CD4-positive, alpha-beta memory T cell (primary cell): ENCODE results near the gene SLC16A3. TPM values are rescaled to one million over a fixed set of nuclear protein-coding genes. Genes with fewer than 3 reads are reported as not detected.

Experiments
- CTCF ChIA-PET: fragments of 350-600 bp; sonication (Branson Sonifier 250); formaldehyde crosslinking; loops from one replicate; lab custom pipeline; 2021; ENCODE audit warnings: inconsistent platforms; ENCODE audit not compliant: partially characterized antibody; lab: Charles Lee
- POLR2A ChIA-PET: fragments of 350-600 bp; sonication (Branson Sonifier 250); formaldehyde crosslinking; loops from one replicate; lab custom pipeline; 2021; ENCODE audit not compliant: partially characterized antibody; lab: Charles Lee
- DNase-seq, 5 donors: peaks; one replicate each; pipeline versions ENCODE4 v3.0.0 to v3.0.0-alpha.2; 2020 to 2022; ENCODE audit warnings: mixed read lengths in 1 of 5
- H3K27ac ChIP-seq: one replicate; pipeline ENCODE4 v1.7.0; 2013; ENCODE audit warnings: low read depth, low read length
- H3K27me3 ChIP-seq: 2 replicates; pipeline ENCODE4 v1.7.0; 2013; ENCODE audit warnings: mild to moderate bottlenecking, low read length, moderate library complexity; ENCODE audit not compliant: insufficient read depth
- H3K36me3 ChIP-seq: 2 replicates; pipeline ENCODE4 v1.7.0; 2013; ENCODE audit warnings: mild to moderate bottlenecking, low read length, moderate library complexity; ENCODE audit not compliant: insufficient read depth
- H3K4me1 ChIP-seq: 2 replicates; pipeline ENCODE4 v1.7.0; 2013; ENCODE audit warnings: mild to moderate bottlenecking, low read length, moderate library complexity; ENCODE audit not compliant: insufficient read depth
- H3K4me3 ChIP-seq, 2 donors: one replicate each; pipeline ENCODE4 v1.7.0; 2013; ENCODE audit warnings: low read length in 2 of 2, mild to moderate bottlenecking in 1 of 2
- H3K9me3 ChIP-seq, 2 donors: one replicate each; pipeline ENCODE4 v1.7.0; 2013; ENCODE audit warnings: low read length in 2 of 2, control low read depth in 1 of 2; ENCODE audit not compliant: control insufficient read depth in 1 of 2
- H3K27ac Mint-ChIP-seq, 7 donors: one replicate each; pipeline ENCODE4 v1.8.0; 2020 to 2021; ENCODE audit warnings: mixed read lengths in 7 of 7, mild to moderate bottlenecking in 6 of 7, inconsistent platforms in 3 of 7, moderate library complexity in 3 of 7
- H3K27me3 Mint-ChIP-seq, 2 donors: one replicate each; pipeline ENCODE4 v1.8.0; 2020 to 2021; ENCODE audit warnings: mixed read lengths in 2 of 2
- H3K36me3 Mint-ChIP-seq, 2 donors: one replicate each; pipeline ENCODE4 v1.8.0; 2020 to 2021; ENCODE audit warnings: mixed read lengths in 2 of 2, inconsistent platforms in 1 of 2, mild to moderate bottlenecking in 1 of 2
- H3K4me1 Mint-ChIP-seq, 4 donors: one replicate each; pipeline ENCODE4 v1.8.0; 2020 to 2021; ENCODE audit warnings: mixed read lengths in 4 of 4, mild to moderate bottlenecking in 1 of 4
- H3K4me3 Mint-ChIP-seq, 8 donors: one replicate each; pipeline ENCODE4 v1.8.0; 2020 to 2021; ENCODE audit warnings: mixed read lengths in 8 of 8, mild to moderate bottlenecking in 7 of 8, moderate library complexity in 6 of 8, inconsistent platforms in 3 of 8
- H3K9me3 Mint-ChIP-seq, 8 donors: one replicate each; pipeline ENCODE4 v1.8.0; 2020 to 2021; ENCODE audit warnings: mixed read lengths in 8 of 8, mild to moderate bottlenecking in 5 of 8, inconsistent platforms in 3 of 8, moderate library complexity in 1 of 8
- intact Hi-C: fragments of 100-400 bp; cut with micrococcal nuclease; formaldehyde crosslinking; loops from one replicate; pipeline ENCODE4 v1.15.1; 2023
- polyA plus RNA-seq, 2 donors: library from polyadenylated mRNA; unstranded; fragments of 300-500 nt; fragmentation: Illumina TruSeq; gene quantifications; one replicate each; pipeline ENCODE4 v1.2.3, GENCODE V29; 2021
- total RNA-seq, 2 experiments: library from RNA; stranded (reverse); gene quantifications; one replicate each; pipeline ENCODE4 v1.2.3, GENCODE V29; 2021

Gene SLC16A3
- total and polyA plus RNA-seq, 4 experiments from 2014 or later = 1.4 to 31.4 (median 17.9) TPM

GRCh38 chr17:82237083-82237745 is 8.4 kb downstream of the SLC16A3 start:
- Histone ChIP-seq H3K36me3 (peaks cover 2% of the 10 kb centered on the region), H3K27me3 (no peaks in the 10 kb centered on the region), H3K4me3 (no peak overlapping the region), H3K9me3 (no peaks in the 10 kb centered on the region), H3K4me1 (peaks cover 63% of the 10 kb centered on the region), H3K27ac (no peak overlapping the region)
- peak in 2 of 5 donors; percentile 33 to 35 for DNase-seq
- H3K27ac Mint-ChIP-seq = peak overlapping the region in 6 of 7 donors; percentile 37 to 70 (median 58)
- peaks cover 0 to 3% (median 0%) of the 10 kb centered on the region in 8 donors for H3K9me3 Mint-ChIP-seq
- ChIA-PET CTCF (interaction anchor here (0.8 to 4.2 kb wide), 10 partner anchors 16 to 207 kb away, joined by 3 to 57 read pairs (median 6); partner anchors contain the start of genes CD7 and SECTM1), POLR2A (interaction anchor here (1.0 to 6.5 kb wide), 10 partner anchors 7 to 84 kb away, joined by 3 to 56 read pairs (median 9); partner anchors contain the start of genes CD7 and SLC16A3)
- H3K4me3 Mint-ChIP-seq = no peak overlapping the region
- intact Hi-C loops = loop anchor here (5.0 to 10.0 kb wide), 2 partner anchors 175 to 202 kb away; partner anchors contain the start of genes DCXR and RAC3
- H3K27me3 Mint-ChIP-seq = no peaks in the 10 kb centered on the region
- H3K36me3 Mint-ChIP-seq = peaks cover 0 to 16% of the 10 kb centered on the region in 2 donors
- H3K4me1 Mint-ChIP-seq = peaks cover 14 to 62% (median 46%) of the 10 kb centered on the region in 4 donors

GRCh38 chr17:82237746-82238471 is 9.1 kb downstream of the SLC16A3 start:
- no peaks in the 10 kb centered on the region for H3K9me3 ChIP-seq
- H3K36me3 ChIP-seq = peaks cover 9% of the 10 kb centered on the region
- H3K27me3 Mint-ChIP-seq = no peaks in the 10 kb centered on the region
- H3K27ac ChIP-seq = peak overlapping the region; percentile 61
- H3K36me3 Mint-ChIP-seq = peaks cover 0 to 20% of the 10 kb centered on the region in 2 donors
- H3K27me3 ChIP-seq = no peaks in the 10 kb centered on the region
- H3K4me1 ChIP-seq = peaks cover 68% of the 10 kb centered on the region
- ChIA-PET CTCF (interaction anchor here (1.0 to 4.2 kb wide), 7 partner anchors 32 to 208 kb away, joined by 3 to 57 read pairs (median 5); partner anchors contain the start of gene SECTM1), POLR2A (interaction anchor here (0.9 to 6.5 kb wide), 10 partner anchors 8 to 95 kb away, joined by 3 to 56 read pairs (median 6); partner anchors contain the start of genes CD7, SECTM1 and SLC16A3)
- peak overlapping the region in 5 of 8 donors; percentile 84 to 92 (median 86) for H3K4me3 Mint-ChIP-seq
- H3K9me3 Mint-ChIP-seq = peaks cover 0 to 3% (median 0%) of the 10 kb centered on the region in 8 donors
- H3K4me1 Mint-ChIP-seq = peaks cover 16 to 66% (median 51%) of the 10 kb centered on the region in 4 donors
- H3K27ac Mint-ChIP-seq = peak overlapping the region; percentile 67 to 96 (median 90)
- intact Hi-C loops = loop anchor here (1.0 to 10.0 kb wide), 4 partner anchors 35 to 203 kb away; partner anchors contain the start of genes CSNK1D, DCXR and RAC3
- H3K4me3 ChIP-seq = peak overlapping the region; percentile 29 to 49
- DNase-seq = no peak

GRCh38 chr17:82238472-82239201 is 9.8 kb downstream of the SLC16A3 start:
- Histone ChIP-seq H3K4me3 (peak overlapping the region; percentile 29 to 49), H3K27me3 (no peaks in the 10 kb centered on the region), H3K9me3 (no peaks in the 10 kb centered on the region), H3K36me3 (peaks cover 16% of the 10 kb centered on the region), H3K4me1 (peaks cover 68% of the 10 kb centered on the region), H3K27ac (peak overlapping the region; percentile 61)
- ChIA-PET CTCF (interaction anchor here (1.0 to 4.2 kb wide), 7 partner anchors 32 to 208 kb away, joined by 3 to 57 read pairs (median 5); partner anchors contain the start of gene SECTM1), POLR2A (interaction anchor here (0.9 to 6.5 kb wide), 12 partner anchors 9 to 95 kb away, joined by 3 to 56 read pairs (median 4); partner anchors contain the start of genes CD7, SECTM1 and SLC16A3)
- intact Hi-C loops = loop anchor here (1.0 to 10.0 kb wide), 4 partner anchors 34 to 204 kb away; partner anchors contain the start of genes CSNK1D, DCXR and RAC3
- Mint-ChIP-seq H3K4me3 (peak overlapping the region; percentile 79 to 92 (median 85)), H3K36me3 (peaks cover 0 to 24% of the 10 kb centered on the region in 2 donors), H3K4me1 (peaks cover 16 to 61% (median 51%) of the 10 kb centered on the region in 4 donors), H3K9me3 (peaks cover 0 to 3% (median 0%) of the 10 kb centered on the region in 8 donors), H3K27ac (peak overlapping the region; percentile 90 to 96 (median 91)), H3K27me3 (no peaks in the 10 kb centered on the region)
- peak; percentile 66 to 88 (median 73) for DNase-seq

- H3K27me3 Mint-ChIP-seq = no peaks in the 10 kb centered on the region
- POLR2A ChIA-PET = interaction anchor here (0.6 to 6.5 kb wide), 9 partner anchors 10 to 63 kb away, joined by 3 to 56 read pairs (median 4); partner anchors contain the start of genes CSNK1D and SLC16A3
- peak overlapping the region in 6 of 8 donors; percentile 21 to 92 (median 58) for H3K4me3 Mint-ChIP-seq
- Histone ChIP-seq H3K36me3 (peaks cover 24% of the 10 kb centered on the region), H3K9me3 (no peaks in the 10 kb centered on the region), H3K4me3 (no peak overlapping the region), H3K4me1 (peaks cover 66% of the 10 kb centered on the region), H3K27ac (peak overlapping the region; percentile 12), H3K27me3 (no peaks in the 10 kb centered on the region)
- peaks cover 8 to 32% of the 10 kb centered on the region in 2 donors for H3K36me3 Mint-ChIP-seq
- peaks cover 18 to 68% (median 57%) of the 10 kb centered on the region in 4 donors for H3K4me1 Mint-ChIP-seq
- no peak for DNase-seq
- CTCF ChIA-PET = interaction anchor here (1.0 to 2.4 kb wide), 4 partner anchors 33 to 209 kb away, joined by 5 to 6 read pairs (median 5); no protein-coding TSS in a partner anchor
- intact Hi-C loops = loop anchor here (2.0 to 10.0 kb wide), 3 partner anchors 33 to 205 kb away; partner anchors contain the start of genes CSNK1D, DCXR and RAC3
- peaks cover 0 to 6% (median 0%) of the 10 kb centered on the region in 8 donors for H3K9me3 Mint-ChIP-seq
- peak overlapping the region; percentile 42 to 93 (median 82) for H3K27ac Mint-ChIP-seq
Observed at GRCh38 chr17:82239401-82239925, 10.6 kb downstream of the SLC16A3 start.

- peaks cover 64% of the 10 kb centered on the region for H3K4me1 ChIP-seq
- intact Hi-C loops = loop anchor here (2.0 to 10.0 kb wide), 3 partner anchors 33 to 205 kb away; partner anchors contain the start of genes CSNK1D, DCXR and RAC3
- peak overlapping the region in 2 of 8 donors; percentile 31 to 48 for H3K4me3 Mint-ChIP-seq
Observed at GRCh38 chr17:82239926-82240505, 11.2 kb downstream of the SLC16A3 start.

More at GRCh38 chr17:82239926-82240505, 11.2 kb downstream of the SLC16A3 start:
- no peaks in the 10 kb centered on the region for H3K27me3 ChIP-seq
- Mint-ChIP-seq H3K4me1 (peaks cover 21 to 69% (median 59%) of the 10 kb centered on the region in 4 donors), H3K36me3 (peaks cover 13 to 37% of the 10 kb centered on the region in 2 donors), H3K9me3 (peaks cover 0 to 6% (median 0%) of the 10 kb centered on the region in 8 donors), H3K27ac (peak overlapping the region in 6 of 7 donors; percentile 17 to 93 (median 74)), H3K27me3 (no peaks in the 10 kb centered on the region)
- POLR2A ChIA-PET = interaction anchor here (0.6 to 6.5 kb wide), 9 partner anchors 10 to 63 kb away, joined by 3 to 56 read pairs (median 7); partner anchors contain the start of genes CSNK1D and SLC16A3
- no peaks in the 10 kb centered on the region for H3K9me3 ChIP-seq
- peaks cover 29% of the 10 kb centered on the region for H3K36me3 ChIP-seq
- H3K27ac ChIP-seq = peak overlapping the region; percentile 12
- H3K4me3 ChIP-seq = no peak overlapping the region
- DNase-seq = no peak
- CTCF ChIA-PET = interaction anchor here (1.0 to 3.0 kb wide), 3 partner anchors 34 to 81 kb away, joined by 5 to 11 read pairs (median 6); no protein-coding TSS in a partner anchor
